ENCODE measurements around the gene LMTK2. TPM values are rescaled to one million over a fixed set of nuclear protein-coding genes. Genes with fewer than 3 reads are reported as not detected.

LMTK2 gene
- total and polyA plus RNA-seq, 2 experiments from 2014 or later, result 6.1 to 30.8 TPM

- TF ChIP-seq ETS1 (IDR thresholded peaks at IDR 0.05) (no peak), STAT1 (IDR thresholded peaks at IDR 0.05; ENCODE audit: unreplicated experiment) (no peak), ZNF462 (CRISPR knock-in tag; IDR thresholded peaks at IDR 0.05) (no peak), CREB1 (CRISPR knock-in tag; IDR thresholded peaks at IDR 0.05; ENCODE audit: low read depth) (no peak)
Measured at GRCh38 chr7:98230746-98231471, 124.2 kb downstream of the LMTK2 start (continued).

- H3K27me3 Mint-ChIP-seq (ENCODE audit: insufficient read depth, low read depth, poor library complexity), result peaks cover 8% of the 10 kb centered on the region
- H3K36me3 Mint-ChIP-seq (ENCODE audit: low read depth), result no peaks in the 10 kb centered on the region
- no peak overlapping the region for H3K4me3 Mint-ChIP-seq
- no peak overlapping the region for H3K27ac Mint-ChIP-seq
- Histone ChIP-seq H3F3A (replicated peaks; ENCODE audit: low read depth) (no peaks in the 10 kb centered on the region), H3K4me3 (no peak overlapping the region), H4K20me1 (replicated peaks; ENCODE audit: insufficient read depth) (no peaks in the 10 kb centered on the region), H3K79me2 (replicated peaks; ENCODE audit: insufficient read depth) (no peaks in the 10 kb centered on the region), H3K27ac (ENCODE audit: low read depth) (no peak overlapping the region), H3K36me3 (ENCODE audit: insufficient read depth) (no peaks in the 10 kb centered on the region), H2AFZ (no peak overlapping the region), H3K4me1 (ENCODE audit: insufficient read depth) (no peaks in the 10 kb centered on the region), H3K4me2 (no peak overlapping the region), H3K27me3 (ENCODE audit: insufficient read depth) (no peaks in the 10 kb centered on the region), H3K9me2 (ENCODE audit: insufficient read depth) (no peaks in the 10 kb centered on the region)
- H3K9me3 Mint-ChIP-seq, result no peaks in the 10 kb centered on the region
- DNase-seq (ENCODE audit: low spot score) (no peak), ATAC-seq (no peak)
- H3K4me1 Mint-ChIP-seq, result no peaks in the 10 kb centered on the region
- TF ChIP-seq JUNB (IDR thresholded peaks at IDR 0.05; ENCODE audit: unreplicated experiment) (no peak), EZH2phosphoT487 (IDR thresholded peaks at IDR 0.05; ENCODE audit: unreplicated experiment) (no peak), EZH2 (IDR thresholded peaks at IDR 0.05; ENCODE audit: low read depth, unreplicated experiment) (no peak), CREB1 (CRISPR knock-in tag; IDR thresholded peaks at IDR 0.05; ENCODE audit: low read depth) (no peak)
Measured at GRCh38 chr7:98231493-98232262, 125.0 kb downstream of the LMTK2 start.
